Bronchial epithelial cell (primary cell): Measurements from ENCODE around the gene MEAF6. TPM values are rescaled to one million over a fixed set of nuclear protein-coding genes. Genes with fewer than 3 reads are reported as not detected.
"Not testable (repeated sequence)": the region's sequence is repeated elsewhere in the genome, so short reads cannot be mapped to it uniquely, and the experiment has no call there.

Experiments
- DNase-seq: peaks from one replicate; pipeline ENCODE4 v3.0.0-alpha.2; 2010; ENCODE audit warnings: low read depth
- FAIRE-seq: peaks from 2 replicates; lab custom pipeline; 2011; peaks lifted over from hg19 to GRCh38; lab: Jason Lieb, UNC
- H3K27me3 ChIP-seq: 2 replicates; pipeline ENCODE4 v1.5.1; 2011; ENCODE audit warnings: low read length; ENCODE audit not compliant: control insufficient read depth, insufficient read depth
- H3K36me3 ChIP-seq: 2 replicates; pipeline ENCODE4 v1.5.1; 2011; ENCODE audit warnings: low read length; ENCODE audit not compliant: control insufficient read depth, insufficient read depth
- H3K4me3 ChIP-seq: 2 replicates; pipeline ENCODE4 v1.5.1; 2011; ENCODE audit warnings: mild to moderate bottlenecking, low read depth, low read length, control low read depth
- CTCF ChIP-seq: IDR thresholded peaks from 2 replicates; pipeline ENCODE4 v1.5.1; 2011; ENCODE audit warnings: mild to moderate bottlenecking, moderate library complexity, low read length, control low read depth, inconsistent platforms; ENCODE audit not compliant: insufficient read depth, severe bottlenecking
- total RNA-seq: library from RNA; depleted of rRNA; stranded (reverse); fragments of >200 nt; gene quantifications from 2 replicates; pipeline ENCODE4 v1.2.1, GENCODE V29; 2014

The MEAF6 gene
- total RNA-seq, 1 donor from 2014 or later: 74.5 TPM

- FAIRE-seq: no peak
- peak overlapping the region; percentile 100 for H3K4me3 ChIP-seq
- H3K36me3 ChIP-seq: peaks cover 4% of the 10 kb centered on the region
- no peaks in the 10 kb centered on the region for H3K27me3 ChIP-seq
- peak; percentile 4 for DNase-seq
- TF ChIP-seq CTCF: no peak
These were observed 39.0 kb upstream of the MEAF6 start for GRCh38 chr1:37553598-37553926.

- no peak overlapping the region for H3K4me3 ChIP-seq
- no peaks in the 10 kb centered on the region for H3K27me3 ChIP-seq
- H3K36me3 ChIP-seq: peaks cover 6% of the 10 kb centered on the region
- TF ChIP-seq CTCF: no peak
- FAIRE-seq (no peak), DNase-seq (peak; percentile 15)
These were observed 34.8 kb upstream of the MEAF6 start for GRCh38 chr1:37549341-37549740.

GRCh38 chr1:37545019-37545418 is 30.5 kb upstream of the MEAF6 start:
- FAIRE-seq (no peak), DNase-seq (no peak)
- peaks cover 9% of the 10 kb centered on the region for H3K36me3 ChIP-seq
- no peak overlapping the region for H3K4me3 ChIP-seq
- TF ChIP-seq CTCF: no peak
- no peaks in the 10 kb centered on the region for H3K27me3 ChIP-seq

GRCh38 chr1:37544530-37544929 is 30.0 kb upstream of the MEAF6 start:
- DNase-seq (no peak), FAIRE-seq (no peak)
- no peak for TF ChIP-seq CTCF
- Histone ChIP-seq H3K4me3 (no peak overlapping the region), H3K27me3 (no peaks in the 10 kb centered on the region), H3K36me3 (peaks cover 11% of the 10 kb centered on the region)

GRCh38 chr1:37540036-37540785 is 25.6 kb upstream of the MEAF6 start:
- FAIRE-seq (no peak), DNase-seq (no peak)
- Histone ChIP-seq H3K27me3 (no peaks in the 10 kb centered on the region), H3K36me3 (peaks cover 9% of the 10 kb centered on the region), H3K4me3 (no peak overlapping the region)
- no peak for TF ChIP-seq CTCF

GRCh38 chr1:37539154-37539553 is 24.6 kb upstream of the MEAF6 start:
- H3K36me3 ChIP-seq, H3K27me3 ChIP-seq, DNase-seq, H3K4me3 ChIP-seq, FAIRE-seq: not testable (repeated sequence)
